Skin of body (tissue), 2 donors: ENCODE measurements around the gene PTOV1. TPM values are rescaled to one million over a fixed set of nuclear protein-coding genes. Genes with fewer than 3 reads are reported as not detected.

Experiments used
- small RNA-seq: library from RNA; depleted of rRNA; stranded (forward); fragments of <200 nt; gene quantifications from one replicate; pipeline ENCODE3, GENCODE V24; 2014; ENCODE audit warnings: low replicate concordance
- total RNA-seq: library from RNA; depleted of rRNA; stranded (reverse); fragments of >200 nt; gene quantifications from one replicate; pipeline ENCODE4 v1.2.3, GENCODE V29; 2014

Gene PTOV1
- total RNA-seq, 1 donor from 2014 or later, result 46.4 TPM

Small RNAs within 50 kb of the gene (small RNA-seq; reads per million reads assigned to genes)
- gene MIR4749, result not detected

Other genes starting within 250 kb of the PTOV1 start
- gene RRAS, start 211.0 kb upstream of the PTOV1 start, total RNA-seq, result 10.2 TPM
- 8.5 TPM for gene SCAF1, start 208.9 kb upstream of the PTOV1 start, total RNA-seq
- 42.6 TPM for gene IRF3, start 185.3 kb upstream of the PTOV1 start, total RNA-seq
- 5.0 TPM for gene BCL2L12, start 185.2 kb upstream of the PTOV1 start, total RNA-seq
- gene PRMT1, start 173.9 kb upstream of the PTOV1 start, total RNA-seq, result 129 TPM
- gene ADM5, start 161.6 kb upstream of the PTOV1 start, total RNA-seq, result 0.69 TPM
- 1.6 TPM for gene CPT1C, start 160.0 kb upstream of the PTOV1 start, total RNA-seq
- 0.30 TPM for gene TSKS, start 87.9 kb upstream of the PTOV1 start, total RNA-seq
- gene AP2A1, start 84.2 kb upstream of the PTOV1 start, total RNA-seq, result 31.4 TPM
- 13.4 TPM for gene FUZ, start 37.9 kb upstream of the PTOV1 start, total RNA-seq
- gene MED25, start 32.9 kb upstream of the PTOV1 start, total RNA-seq, result 17.4 TPM
- 25.2 TPM for gene PNKP, start 16.4 kb downstream of the PTOV1 start, total RNA-seq
- gene AKT1S1, start 26.2 kb downstream of the PTOV1 start, total RNA-seq, result 4.3 TPM
- gene TBC1D17, start 26.5 kb downstream of the PTOV1 start, total RNA-seq, result 12.9 TPM
- 0.49 TPM for gene IL4I1, start 45.7 kb downstream of the PTOV1 start, total RNA-seq
- gene ATF5, start 78.0 kb downstream of the PTOV1 start, total RNA-seq, result 2.0 TPM
- 19.0 TPM for gene NUP62, start 78.3 kb downstream of the PTOV1 start, total RNA-seq
- 0.79 TPM for gene SIGLEC11, start 110.0 kb downstream of the PTOV1 start, total RNA-seq
- gene VRK3, start 174.2 kb downstream of the PTOV1 start, total RNA-seq, result 15.2 TPM
- 5.1 TPM for gene ZNF473, start 174.8 kb downstream of the PTOV1 start, total RNA-seq